Glomerular visceral epithelial cell (primary cell): ENCODE measurements around the gene TM9SF1.

Experiments used
- DNase-seq: peaks from one replicate; pipeline ENCODE4 v3.0.0-alpha.2; 2016; ENCODE audit errors: extremely low spot score

TM9SF1 gene

GRCh38 chr14:24178399-24179178 lies 16.7 kb downstream of the TM9SF1 start:
- DNase-seq = no peak

DNA sequence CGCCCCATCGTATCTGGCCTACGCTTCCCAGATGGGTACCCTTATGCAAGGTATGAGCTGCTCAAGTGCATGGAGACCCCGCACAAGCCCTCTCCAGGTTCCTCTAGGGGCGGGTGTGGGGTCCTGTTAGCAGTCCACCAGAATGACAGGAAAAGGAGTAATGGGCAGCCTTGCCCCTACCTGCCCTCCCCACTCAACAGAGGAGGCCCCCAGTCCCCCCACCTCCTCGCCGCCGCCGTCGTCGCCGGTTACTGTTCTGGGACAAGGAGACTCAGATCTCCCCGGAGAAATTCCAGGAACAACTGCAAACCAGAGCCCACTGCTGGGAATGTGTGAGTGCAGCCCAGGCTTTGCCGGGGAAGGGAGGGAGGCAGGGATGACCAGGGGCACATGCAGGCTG lies 17.4 kb downstream of the TM9SF1 start:
- no peak for DNase-seq

GRCh38 chr14:24177041-24177825 lies 18.0 kb downstream of the TM9SF1 start:
- DNase-seq = no peak

- no peak for DNase-seq
Measured at GRCh38 chr14:24176599-24176998, 18.6 kb downstream of the TM9SF1 start.

DNA sequence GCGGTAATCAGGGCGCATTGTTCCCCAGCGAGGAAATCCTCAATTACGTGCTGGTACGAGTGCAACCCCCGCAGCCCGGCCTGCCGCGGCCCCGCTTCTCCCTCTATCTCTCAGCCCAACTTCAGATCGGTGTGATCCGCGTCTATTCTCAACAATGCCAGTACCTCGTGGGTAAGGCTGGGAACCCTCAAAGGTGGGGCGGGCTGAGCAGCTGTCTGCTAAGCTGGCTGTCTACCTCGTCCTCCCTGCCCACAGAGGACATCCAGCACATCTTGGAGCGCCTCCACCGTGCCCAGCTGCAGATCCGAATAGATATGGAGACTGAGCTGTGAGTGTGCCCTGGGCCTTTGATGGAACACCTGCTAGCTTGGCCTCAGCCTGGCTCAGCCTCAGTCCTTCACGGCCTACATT lies 22.4 kb downstream of the TM9SF1 start:
- no peak for DNase-seq

- no peak for DNase-seq
Measured at GRCh38 chr14:24172261-24172860, 22.9 kb downstream of the TM9SF1 start.

- no peak for DNase-seq
Measured at GRCh38 chr14:24171422-24172260, 23.6 kb downstream of the TM9SF1 start, which contains the start of gene REC8. TSS of gene REC8 (plus strand) at chr14:24172080. CDS start at chr14:24172553, 473 bp downstream.

GRCh38 chr14:24167469-24168114 lies 27.6 kb downstream of the TM9SF1 start:
- DNase-seq = no peak

GRCh38 chr14:24165785-24166184 lies 29.5 kb downstream of the TM9SF1 start:
- no peak for DNase-seq

GRCh38 chr14:24164518-24164991 lies 30.7 kb downstream of the TM9SF1 start:
- no peak for DNase-seq

DNA sequence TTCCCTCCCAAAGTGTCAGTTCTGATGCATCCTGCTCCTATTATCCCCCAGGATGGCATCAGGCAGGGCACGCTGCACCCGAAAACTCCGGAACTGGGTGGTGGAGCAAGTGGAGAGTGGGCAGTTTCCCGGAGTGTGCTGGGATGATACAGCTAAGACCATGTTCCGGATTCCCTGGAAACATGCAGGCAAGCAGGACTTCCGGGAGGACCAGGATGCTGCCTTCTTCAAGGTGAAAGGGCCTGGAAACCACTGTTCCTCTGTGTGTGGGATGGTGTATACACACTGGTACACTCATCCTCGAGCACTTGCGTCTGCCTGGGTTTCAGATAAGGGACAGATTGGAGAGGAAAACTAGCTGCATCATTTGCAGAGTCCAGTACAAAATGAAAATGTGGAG lies 33.1 kb downstream of the TM9SF1 start:
- DNase-seq = no peak

- peak; percentile 99 for DNase-seq
Measured at GRCh38 chr14:24160850-24161804, 34.1 kb downstream of the TM9SF1 start, which contains the start of gene IRF9. TSS of gene IRF9 (plus strand) at chr14:24161265. CDS start at chr14:24162145, 880 bp downstream.

GRCh38 chr14:24160499-24160849 lies 34.8 kb downstream of the TM9SF1 start:
- no peak for DNase-seq

- DNase-seq = no peak
Measured at GRCh38 chr14:24159777-24160498, 35.3 kb downstream of the TM9SF1 start.

DNA sequence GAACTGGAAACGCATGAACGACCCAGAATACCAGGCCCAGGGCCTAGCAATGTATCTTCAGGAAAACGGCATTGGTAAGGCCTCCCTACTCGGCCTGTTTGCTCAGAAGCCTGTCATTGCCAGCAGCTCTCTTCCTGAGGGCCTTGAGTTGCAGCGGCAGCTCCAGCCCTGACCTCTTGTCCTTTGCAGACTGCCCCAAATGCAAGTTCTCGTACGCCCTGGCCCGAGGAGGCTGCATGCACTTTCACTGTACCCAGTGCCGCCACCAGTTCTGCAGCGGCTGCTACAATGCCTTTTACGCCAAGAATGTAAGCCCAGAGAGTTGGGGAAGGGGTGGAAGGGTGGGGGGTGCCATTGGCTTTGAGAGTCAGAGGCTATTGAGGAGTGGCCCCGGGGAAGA lies 37.9 kb downstream of the TM9SF1 start:
- no peak for DNase-seq

GRCh38 chr14:24156840-24157239 lies 38.4 kb downstream of the TM9SF1 start:
- DNase-seq = no peak

- no peak for DNase-seq
Measured at GRCh38 chr14:24155100-24155499, 40.1 kb downstream of the TM9SF1 start.

DNA sequence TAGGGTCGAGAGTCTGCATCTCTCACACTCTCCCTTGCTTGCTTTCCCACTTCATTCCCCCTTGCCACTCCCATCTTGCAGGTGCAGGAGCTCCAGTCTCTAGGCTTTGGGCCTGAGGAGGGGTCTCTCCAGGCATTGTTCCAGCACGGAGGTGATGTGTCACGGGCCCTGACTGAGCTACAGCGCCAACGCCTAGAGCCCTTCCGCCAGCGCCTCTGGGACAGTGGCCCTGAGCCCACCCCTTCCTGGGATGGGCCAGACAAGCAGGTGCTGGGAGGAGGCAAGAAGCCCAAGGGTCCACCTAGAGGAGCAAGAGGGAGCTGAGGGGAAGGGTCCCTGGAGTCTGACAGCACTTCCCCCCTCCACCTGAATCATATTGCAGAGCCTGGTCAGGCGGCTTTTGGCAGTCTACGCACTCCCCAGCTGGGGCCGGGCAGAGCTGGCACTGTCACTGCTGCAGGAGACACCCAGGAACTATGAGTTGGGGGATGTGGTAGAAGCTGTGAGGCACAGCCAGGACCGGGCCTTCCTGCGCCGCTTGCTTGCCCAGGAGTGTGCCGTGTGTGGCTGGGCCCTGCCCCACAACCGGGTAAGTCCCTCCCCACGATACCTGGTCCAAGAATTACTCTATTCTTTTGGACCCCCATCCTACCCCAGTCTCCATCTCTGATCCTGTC lies 43.7 kb downstream of the TM9SF1 start:
- DNase-seq = no peak

GRCh38 chr14:24150993-24151392 lies 44.2 kb downstream of the TM9SF1 start:
- DNase-seq = no peak
